Stimulated activated CD4-positive, alpha-beta T cell treated with anti-CD3 and anti-CD28 coated beads, Interleukin-1b, Interleukin-23, amount 100 ng/mL, for 24 hours (primary cell): ENCODE data around the gene SIX5.

Experiments used
- DNase-seq, 4 experiments: peaks; one replicate each; pipeline ENCODE4 v3.0.0-alpha.2; 2020; ENCODE audit warnings: low read depth in 4 of 4, low spot score in 1 of 4

The SIX5 gene

GRCh38 chr19:45777395-45777961, 8.4 kb upstream of the SIX5 start:
- no peak for DNase-seq

- no peak for DNase-seq
Observed at GRCh38 chr19:45774765-45775164, 5.7 kb upstream of the SIX5 start.

- no peak for DNase-seq
Observed at GRCh38 chr19:45773384-45773783, 4.3 kb upstream of the SIX5 start.

- DNase-seq, result no peak
Observed at GRCh38 chr19:45772912-45773311, 3.9 kb upstream of the SIX5 start.

- DNase-seq, result no peak
Observed at GRCh38 chr19:45772130-45772840, 3.2 kb upstream of the SIX5 start.

GRCh38 chr19:45771311-45771933, 2.4 kb upstream of the SIX5 start:
- DNase-seq, result no peak

- peak; percentile 79 to 86 (median 81) for DNase-seq
Observed at GRCh38 chr19:45770192-45771101, 1.4 kb upstream of the SIX5 start.

- DNase-seq, result no peak
Observed at GRCh38 chr19:45769821-45770191, 754 bp upstream of the SIX5 start.

GRCh38 chr19:45768655-45768983, 433 bp downstream of the SIX5 start:
- DNase-seq, result no peak

- DNase-seq, result no peak
Observed at GRCh38 chr19:45767881-45768654, 984 bp downstream of the SIX5 start.

GRCh38 chr19:45767410-45767880, 1.6 kb downstream of the SIX5 start:
- DNase-seq, result no peak

GRCh38 chr19:45766869-45767346, 2.1 kb downstream of the SIX5 start:
- no peak for DNase-seq

- DNase-seq, result no peak
Observed at GRCh38 chr19:45766296-45766868, 2.7 kb downstream of the SIX5 start.

- no peak for DNase-seq
Observed at GRCh38 chr19:45765702-45766295, 3.3 kb downstream of the SIX5 start.

GRCh38 chr19:45764945-45765701, 3.9 kb downstream of the SIX5 start:
- DNase-seq, result no peak

GRCh38 chr19:45764475-45764874, 4.6 kb downstream of the SIX5 start:
- no peak for DNase-seq

- DNase-seq, result no peak
Observed at GRCh38 chr19:45763691-45764294, 5.3 kb downstream of the SIX5 start.

- no peak for DNase-seq
Observed at GRCh38 chr19:45762870-45763631, 6.0 kb downstream of the SIX5 start.
